ENCODE results near the gene RHOB.
"Not testable (repeated sequence)": the region's sequence is repeated elsewhere in the genome, so short reads cannot be mapped to it uniquely, and the experiment has no call there.

RHOB gene

DNA sequence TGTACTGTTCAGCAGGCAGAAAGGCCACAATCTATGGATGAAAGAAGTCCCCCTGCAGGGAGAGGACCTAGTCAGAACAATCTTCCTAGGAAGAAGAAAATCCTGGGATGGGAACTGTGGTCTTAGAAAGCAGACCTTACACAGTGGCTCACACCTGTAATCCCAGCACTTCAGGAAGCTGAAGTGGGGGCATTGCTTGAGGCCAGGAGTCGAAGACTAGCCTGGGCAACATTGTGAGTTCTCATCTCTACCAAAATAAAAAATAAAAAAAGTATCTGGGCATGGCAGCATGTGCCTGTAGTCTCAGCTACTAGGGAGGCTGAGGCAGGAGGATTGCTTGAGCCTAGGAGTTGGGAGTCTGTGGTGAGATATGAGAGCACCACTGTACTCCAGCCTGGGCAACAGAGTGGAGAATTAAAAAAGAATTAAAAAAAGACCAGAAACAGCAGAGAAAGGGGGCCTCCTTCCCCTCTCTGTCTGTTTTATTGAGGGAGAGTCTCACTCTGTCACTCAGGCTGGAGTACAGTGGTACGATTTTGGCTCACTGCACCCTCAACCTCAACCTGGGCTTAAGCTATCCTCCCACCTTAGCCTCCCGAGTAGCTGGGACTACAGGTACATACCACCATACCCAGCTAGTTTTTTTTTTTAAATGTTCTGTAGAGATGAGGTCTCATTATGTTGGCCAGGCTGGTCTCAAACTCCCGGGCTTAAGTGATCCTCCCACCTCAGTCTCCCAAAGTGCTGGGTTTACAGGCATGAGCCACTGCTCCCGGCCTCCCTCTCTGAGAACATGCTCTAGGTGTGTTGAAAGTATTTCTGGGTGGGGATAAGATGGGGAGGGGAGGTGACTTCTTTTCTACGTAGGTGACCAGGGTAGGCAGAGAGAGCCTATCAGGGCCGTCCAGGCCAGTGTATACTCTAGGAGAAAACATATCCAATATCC is 7.4 kb downstream of the RHOB start:
- no peak for DNase-seq (ENCODE audit: low spot score)

DNA sequence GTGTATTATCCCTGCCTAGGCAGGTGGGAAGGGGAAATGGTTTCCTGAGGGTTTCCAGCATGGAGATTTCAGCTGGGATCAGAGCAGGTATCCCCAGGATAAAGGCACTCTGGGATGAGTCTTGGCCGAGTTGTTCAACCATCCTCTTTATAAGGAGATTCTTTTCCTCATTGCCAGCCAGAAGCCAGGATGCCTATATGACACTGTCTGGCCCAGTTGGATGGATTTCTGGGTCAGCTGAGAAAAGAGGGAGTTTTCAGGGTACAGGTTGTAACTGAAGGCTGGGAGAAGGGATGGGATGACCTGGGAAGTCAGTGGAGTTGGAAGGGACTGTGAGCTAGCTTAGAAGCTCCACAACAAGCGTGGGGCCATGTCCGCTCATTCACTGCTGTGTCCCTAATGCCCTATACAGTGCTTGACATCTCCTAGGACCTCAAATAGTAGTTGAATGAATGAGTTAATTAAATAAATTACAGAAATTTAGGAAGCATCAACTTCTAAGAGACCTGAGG is 8.3 kb downstream of the RHOB start:
- no peak for DNase-seq (ENCODE audit: low spot score)

DNA sequence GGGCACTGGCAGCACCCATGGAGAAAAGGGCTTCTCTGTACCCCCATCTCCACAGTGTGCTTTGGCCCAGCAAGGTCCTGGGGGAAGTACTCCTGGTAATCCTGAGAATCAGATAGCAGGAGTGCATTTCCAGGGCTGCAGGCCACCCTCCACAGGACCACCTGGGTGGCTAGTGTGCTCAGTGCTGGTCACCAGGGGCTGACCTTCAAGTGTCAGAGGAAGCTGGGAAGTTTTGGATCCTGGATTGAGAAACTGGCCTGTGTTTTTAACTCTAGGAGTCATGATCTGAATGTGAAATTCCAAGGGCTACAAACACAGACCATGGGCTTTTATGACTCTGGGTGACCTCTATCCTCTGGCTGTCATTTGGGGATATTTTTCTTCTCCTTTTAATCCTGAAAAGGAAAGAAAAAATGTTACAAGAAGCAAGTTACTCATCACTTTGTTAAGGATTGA is 9.3 kb downstream of the RHOB start:
- DNase-seq (ENCODE audit: low spot score) = no peak

DNA sequence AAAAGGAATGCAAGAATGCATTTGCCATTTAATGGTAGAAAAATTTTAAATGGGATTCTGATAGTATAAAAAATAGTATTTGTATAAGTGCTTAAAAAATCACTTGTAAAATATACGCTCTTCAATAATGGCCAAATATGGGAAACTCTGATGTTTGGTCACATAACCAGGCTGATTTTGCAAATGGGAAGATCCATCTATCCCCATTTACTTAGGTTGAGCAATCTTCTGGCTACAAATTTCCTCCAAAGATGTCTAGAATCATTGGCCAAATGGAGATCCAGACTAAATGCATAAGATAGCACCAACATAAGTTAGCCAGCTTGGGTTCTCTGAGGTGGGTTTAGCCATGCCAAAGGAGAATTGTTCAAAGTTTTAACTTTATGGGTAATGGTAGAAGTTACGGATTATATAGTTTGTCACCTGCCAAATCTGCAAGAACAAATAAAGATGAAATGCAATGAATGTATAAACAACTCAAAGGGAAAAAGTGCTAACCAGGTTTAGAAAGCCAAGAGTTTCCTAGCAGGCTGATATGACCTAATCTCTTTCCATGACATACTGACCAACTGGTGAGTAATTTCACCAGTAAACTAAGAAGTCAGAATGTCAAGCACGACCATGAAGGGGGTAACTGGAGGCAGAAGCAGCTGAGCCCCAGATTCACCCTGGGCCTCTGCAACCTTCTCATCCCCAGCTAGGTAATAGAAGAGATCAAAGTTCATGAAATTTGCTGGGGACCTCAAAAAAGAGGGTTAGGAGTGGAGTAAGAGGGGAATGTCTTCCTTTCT is 10.0 kb downstream of the RHOB start:
- no peak for DNase-seq (ENCODE audit: low spot score)

DNA sequence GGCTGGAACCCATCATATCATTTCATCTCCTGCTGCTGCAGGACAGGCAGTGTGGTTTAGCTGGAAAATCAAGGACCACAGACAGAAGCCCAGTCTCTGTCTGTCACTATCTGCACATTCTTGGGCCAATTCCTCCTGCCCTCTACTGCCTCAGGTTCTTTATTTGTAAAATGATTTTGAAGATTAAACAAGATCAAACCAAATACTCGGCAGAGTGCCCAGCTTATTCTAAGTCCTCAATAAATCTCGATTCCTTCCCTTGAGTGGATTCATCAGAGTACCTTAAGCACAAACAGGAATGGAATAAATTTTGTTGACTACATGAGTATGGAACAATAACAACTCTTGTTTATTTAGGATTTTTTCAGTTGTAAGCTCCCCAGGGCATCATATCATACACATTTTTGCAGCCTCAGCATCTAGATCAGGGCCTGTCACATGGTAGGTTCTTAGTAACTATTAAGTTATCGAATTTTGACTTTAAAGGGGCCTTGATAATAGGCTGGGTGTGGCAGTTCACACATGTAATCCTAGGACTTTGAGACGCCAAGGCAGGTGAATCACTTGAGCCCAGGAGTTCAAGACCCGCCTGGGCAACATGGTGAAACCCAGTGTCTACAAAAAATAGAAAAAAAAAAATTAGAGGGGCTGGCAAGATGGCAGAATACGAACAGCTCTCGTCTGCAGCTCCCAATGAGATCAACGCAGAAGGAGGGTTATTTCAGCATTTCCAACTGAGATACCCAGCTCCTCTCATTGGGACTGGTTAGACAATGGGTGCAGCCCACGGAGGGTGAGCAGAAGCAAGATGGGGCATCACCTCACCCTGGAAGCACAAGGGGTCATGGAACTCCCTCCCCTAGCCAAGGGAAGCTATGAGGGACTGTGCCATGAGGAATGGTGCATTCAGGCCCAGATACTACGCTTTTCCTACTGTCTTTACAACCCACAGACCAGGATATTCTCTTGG is 11.1 kb downstream of the RHOB start:
- DNase-seq (ENCODE audit: low spot score) = no peak

DNA sequence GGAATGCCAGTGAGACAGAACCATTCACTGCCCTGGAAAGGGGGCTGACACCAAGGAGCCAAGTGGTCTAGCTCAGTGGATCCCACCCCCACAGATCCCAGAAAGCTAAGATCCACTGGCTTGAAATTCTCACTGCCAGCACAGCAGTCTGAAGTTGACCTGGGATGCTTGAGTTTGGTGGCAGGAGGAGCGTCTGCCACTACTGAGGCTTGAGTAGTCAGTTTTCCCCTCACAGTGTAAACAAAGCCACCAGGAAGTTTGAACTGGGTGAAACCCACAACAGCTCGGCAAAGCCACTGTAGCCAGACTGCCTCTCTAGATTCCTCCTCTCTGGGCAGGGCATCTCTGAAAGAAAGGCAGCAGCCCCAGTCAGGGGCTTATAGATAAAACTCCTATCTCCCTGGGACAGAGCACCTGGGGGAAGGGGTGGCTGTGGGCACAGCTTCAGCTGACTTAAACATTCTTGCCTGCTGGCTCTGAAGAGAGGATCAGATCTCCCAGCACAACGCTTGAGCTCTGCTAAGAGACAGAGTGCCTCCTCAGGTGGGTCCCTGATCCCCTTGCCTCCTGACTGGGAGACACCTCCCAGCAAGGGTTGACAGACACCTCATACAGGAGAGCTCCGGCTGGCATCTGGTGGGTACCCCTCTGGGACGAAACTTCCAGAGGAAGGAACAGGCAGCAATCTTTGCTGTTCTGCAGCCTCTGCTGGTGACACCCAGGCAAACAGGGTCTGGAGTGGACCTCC is 12.0 kb downstream of the RHOB start:
- DNase-seq (ENCODE audit: low spot score) = not testable (repeated sequence)

DNA sequence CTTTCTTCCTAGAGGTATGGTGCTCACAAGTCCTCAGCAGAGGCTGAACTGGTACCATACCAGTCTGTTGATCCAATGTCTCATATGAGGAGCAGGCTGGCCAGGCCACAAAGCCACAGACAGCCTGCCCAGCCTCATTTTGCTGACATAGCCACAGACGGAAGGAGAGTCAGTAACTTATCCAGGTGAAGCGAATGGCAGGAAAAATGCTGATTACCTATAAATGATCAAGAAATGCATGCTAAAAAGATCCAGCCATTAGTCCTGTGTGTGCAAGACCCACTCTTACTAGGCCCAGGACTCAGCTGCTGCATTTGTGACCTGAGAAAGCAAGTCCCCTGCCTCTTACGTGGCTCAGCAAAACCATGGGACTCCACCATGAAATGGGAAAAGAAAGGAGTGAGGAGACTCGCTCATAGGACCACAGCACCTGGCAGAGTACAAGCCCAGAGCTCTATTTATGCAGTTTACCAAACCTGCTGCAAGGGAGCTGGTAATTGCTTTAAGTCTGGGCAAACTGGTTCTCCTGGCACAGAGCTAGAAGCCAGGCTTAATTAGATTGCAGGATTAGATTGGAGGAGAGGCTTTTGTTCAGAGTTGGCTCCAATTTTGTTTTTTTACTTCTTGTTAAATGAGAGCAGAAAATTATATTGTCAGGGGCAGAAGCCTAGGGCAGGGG is 19.0 kb downstream of the RHOB start:
- DNase-seq (ENCODE audit: low spot score) = no peak

DNA sequence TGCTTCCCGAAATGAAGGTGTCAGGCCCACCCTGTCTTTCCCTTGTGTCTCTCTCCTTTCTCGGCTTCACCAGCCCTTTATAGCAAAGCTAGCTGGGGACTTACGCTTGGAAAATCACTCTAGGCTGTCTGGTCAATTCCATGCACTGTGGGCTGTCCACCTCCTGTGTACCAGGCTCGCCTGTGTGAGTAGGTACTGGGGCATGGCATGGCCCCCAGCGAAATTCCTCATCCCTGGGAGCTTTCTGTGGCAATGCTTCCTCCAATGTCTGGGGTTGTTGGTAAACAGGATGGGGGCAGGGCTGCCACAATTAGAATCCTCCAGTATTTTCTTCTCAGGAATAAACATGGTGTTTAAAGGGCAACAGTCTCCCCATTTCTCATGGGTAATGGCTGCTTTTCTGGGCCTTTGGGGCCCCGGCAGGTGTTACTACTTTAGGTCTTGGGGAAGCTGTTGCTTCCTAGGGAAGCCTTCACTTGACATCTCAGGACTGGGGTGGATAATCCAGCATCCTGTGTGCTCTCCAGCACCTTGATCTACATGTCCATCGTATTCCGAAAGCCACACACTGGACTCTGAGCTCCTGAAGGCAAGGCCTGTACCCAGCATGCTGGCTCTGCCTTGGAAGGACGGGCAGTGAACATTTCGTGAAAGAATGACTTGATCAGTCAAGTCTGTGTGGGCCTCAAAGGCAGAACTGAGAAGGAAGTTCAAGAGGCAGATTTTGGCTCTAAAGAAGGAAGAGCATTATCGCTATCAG is 21.1 kb downstream of the RHOB start:
- no peak for DNase-seq (ENCODE audit: low spot score)

DNA sequence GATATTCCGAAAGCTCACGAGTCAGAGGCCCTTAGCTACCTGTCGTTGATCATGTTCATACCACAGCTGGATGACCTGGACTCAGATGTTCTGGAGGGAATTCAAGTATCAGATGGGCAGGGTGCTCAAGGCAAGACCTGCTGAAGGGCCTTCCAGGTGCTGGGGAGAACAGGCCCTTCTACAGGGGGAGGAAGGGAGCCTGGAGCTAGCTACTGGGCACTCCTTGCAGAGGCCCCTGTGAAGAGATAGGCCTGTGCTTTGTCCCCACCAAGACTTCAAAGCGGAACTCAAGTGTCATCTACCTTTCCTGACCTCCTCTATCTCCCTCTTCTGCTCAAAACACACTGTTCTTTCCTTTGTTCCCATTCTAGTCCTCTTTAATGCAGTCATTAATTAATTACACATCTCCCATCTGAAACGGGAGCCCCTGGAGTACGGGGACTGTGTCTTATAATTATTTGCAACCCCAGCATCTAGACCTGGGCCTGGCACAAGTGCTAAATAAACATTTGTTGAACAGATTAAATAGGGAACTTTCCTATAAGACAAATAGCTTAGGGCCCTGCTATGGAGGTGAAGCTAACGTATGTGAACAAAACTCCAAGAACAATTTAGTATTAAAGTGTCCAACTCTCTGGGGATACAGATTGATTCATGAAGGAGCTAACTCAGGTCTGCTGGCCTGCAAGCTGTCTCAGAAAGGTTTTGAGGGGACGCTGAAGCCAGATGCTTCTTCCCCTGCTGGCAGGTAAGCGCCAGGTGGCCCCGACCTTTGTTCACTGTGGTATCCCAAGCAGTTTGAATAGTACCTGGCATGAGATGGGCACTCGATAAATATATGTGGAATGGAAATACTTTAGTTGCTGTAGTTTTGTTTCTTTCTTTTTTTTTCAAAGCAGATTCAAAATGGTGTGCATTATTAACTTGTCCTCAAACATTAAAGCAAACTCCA is 22.0 kb downstream of the RHOB start:
- no peak for DNase-seq (ENCODE audit: low spot score)

DNA sequence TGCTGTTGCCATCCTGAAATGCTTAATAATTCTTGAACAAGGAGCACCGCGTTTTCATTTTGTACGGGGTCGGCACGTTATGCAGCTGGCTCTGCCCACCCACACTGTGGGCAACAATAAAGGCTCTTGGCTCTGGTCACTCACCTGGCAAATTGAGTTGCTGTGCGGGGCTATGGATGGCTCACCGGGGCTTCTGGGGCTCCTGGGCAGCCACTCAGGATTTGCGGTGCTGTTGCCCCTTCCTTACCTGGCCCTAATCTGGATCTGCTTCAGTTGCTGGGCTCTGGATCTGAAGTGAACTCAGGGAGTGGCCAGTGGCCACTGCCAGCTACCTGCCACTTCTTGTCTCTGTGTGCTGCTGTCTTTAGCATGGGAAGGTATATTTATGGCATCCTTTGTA is 22.7 kb downstream of the RHOB start:
- no peak for DNase-seq (ENCODE audit: low spot score)

DNA sequence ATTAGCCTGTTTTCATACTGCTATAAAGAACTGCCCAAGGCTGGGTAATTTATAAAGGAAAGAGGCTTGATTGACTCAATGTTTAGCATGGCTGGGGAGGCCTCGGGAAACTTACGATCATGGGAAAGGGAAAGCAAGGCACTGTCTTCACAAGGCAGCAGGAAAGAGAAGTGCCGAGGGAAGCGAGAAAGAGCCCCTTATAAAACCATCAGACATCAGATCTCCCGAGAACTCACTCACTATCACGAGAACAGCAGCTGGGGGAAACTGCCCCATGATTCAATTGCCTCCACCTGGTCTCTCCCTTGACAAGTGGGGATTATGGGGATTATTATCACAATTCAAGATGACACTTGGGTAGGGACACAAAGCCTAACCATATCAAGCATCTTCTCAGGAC is 23.3 kb downstream of the RHOB start:
- DNase-seq (ENCODE audit: low spot score) = no peak

DNA sequence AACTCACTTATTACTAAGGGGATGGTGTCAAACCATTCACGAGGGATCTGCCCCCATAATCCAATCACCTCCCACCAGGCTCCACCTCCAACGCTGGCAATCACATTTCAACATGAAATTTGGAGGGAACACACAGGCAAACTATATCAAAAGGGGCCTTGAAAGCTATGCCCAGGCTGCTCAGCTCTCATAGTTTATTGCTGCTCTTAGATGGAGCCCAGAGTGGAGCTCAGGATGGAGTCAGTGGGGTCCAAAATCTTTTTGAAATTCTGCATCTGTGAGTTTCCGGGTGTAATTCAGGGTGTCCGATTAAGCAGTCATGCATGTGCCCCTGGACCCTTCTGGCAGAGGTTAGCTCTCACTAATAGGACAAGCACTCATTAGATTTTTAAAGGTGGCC is 24.3 kb downstream of the RHOB start:
- DNase-seq (ENCODE audit: low spot score) = no peak

DNA sequence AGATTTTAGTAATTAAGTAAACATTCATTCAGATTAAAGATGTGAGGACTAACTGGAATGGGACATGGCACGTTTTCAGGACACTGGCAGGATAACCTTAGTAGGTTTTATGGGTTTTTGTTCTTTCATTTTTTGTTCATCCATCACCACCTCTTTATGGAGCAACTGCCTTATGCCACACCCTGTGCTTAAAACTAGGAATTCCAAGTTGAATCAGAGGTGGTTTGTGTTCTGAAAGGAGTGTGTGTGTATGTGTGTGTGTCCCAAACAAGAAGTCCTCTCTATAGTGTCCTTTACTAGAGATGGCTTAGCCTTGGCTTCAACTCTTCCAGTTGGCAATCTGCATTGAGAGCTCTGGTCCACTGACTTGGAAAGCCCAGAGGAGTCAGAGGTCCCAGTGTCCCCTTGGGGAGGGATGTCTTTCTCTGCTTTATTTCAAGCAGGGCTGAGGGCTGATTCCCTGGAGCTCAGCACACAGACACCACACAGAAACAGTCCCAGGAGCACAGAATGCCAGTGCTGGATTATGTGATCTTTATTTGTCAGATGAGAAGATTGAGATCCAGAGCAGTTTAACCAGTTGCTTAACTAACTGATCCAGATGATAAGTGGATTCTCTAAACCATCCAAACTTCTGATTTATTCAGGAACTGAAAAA is 25.2 kb downstream of the RHOB start:
- DNase-seq (ENCODE audit: low spot score) = no peak

DNA sequence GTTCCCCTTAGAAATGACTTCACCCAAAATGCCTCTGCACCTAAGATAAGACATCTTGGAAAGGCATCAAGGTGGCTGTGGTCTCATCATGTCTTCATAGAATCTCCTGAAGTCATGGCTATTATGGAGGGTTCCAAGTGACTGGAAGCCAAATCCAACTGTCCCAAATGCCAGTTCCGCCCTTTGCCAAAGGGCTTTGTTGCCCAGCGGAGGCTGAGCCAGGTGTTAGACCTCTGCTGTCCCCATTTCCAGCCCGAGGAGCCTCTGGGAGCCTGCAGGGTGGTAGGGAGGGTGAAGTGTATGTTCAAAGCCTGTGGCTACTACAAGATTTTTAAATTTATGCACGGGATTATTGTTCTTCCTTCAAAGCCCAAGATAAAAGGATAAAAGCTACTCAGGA is 25.7 kb downstream of the RHOB start:
- no peak for DNase-seq (ENCODE audit: low spot score)

DNA sequence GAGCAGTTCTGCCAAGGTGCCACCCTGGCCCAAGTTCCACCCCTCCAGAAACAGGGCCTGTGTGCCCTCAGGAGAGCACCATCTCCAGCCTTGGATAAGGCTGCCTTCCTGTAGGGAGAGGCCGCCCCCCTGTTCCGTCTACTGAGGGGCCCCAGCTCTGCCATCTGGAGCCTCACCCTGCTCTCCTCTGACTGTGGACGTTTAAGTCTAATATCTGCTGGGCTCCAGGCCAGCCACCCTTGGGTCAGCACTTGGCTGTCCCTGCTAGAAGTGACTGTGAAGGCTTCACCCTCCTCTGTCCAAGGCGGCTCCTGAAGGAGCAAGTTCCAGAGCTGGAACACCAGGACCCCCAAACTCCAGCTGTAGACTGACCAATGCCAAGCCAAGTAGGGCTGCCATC is 26.3 kb downstream of the RHOB start:
- no peak for DNase-seq (ENCODE audit: low spot score)

DNA sequence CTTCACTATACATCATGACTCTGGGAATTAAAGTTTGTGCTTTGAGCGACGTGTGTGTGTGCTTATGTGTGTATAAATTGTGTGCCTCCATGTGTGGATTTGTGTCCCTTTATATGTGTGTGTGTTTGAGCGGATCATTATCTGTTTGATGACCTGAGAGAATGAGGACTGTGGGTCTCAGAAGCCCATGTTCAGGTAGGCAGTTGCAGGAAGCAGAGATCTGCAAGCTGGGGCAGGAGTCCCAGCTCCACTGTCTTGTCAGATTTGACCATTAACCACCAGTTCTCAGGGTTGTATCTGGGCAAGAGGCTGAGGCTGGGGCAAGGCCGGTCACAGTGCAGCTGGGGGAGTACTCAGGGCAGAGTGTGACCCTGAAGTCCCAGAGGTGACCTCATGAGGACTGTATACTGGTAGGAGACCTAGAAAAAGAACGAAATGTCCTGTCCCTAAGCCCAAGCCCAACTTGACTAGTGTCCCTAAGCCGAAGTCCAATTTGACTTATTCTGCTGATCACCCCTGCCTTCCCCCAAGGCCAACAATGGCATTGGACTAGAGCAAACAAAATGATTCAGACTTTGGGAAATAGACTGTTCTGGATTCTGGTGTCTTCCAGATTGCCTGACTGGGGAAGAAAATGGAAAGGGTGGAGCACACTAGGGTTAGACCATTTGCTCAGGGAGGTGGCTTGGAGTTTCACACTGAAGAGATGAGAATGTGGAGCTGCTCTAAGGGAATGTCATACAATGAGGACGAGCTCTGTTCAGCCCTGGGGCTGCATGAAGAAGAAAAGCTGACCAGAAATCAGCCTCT is 28.1 kb downstream of the RHOB start:
- DNase-seq (ENCODE audit: low spot score) = no peak

DNA sequence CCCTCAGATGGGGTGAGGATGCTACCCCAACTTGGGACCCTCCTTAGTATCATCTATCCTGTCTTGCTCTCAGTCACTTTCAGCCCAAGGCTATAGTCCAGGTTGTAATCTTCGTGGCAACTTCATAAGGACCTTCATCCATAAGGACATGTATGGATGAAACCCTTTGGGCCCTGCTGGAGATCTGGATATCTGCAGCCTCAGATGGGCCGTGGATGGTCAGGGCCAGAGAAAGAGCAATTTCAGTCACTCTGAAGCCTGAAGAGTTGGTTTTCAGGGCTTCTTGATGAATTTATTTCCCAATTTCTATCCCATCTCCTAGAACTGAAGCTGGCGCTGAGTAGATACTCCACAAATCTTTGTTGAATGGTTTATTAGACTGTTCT is 28.7 kb downstream of the RHOB start:
- DNase-seq (ENCODE audit: low spot score) = no peak

All from HuH-7.5 (cell line).